HG02678 (cell line): ENCODE results near the gene OR52W1.
"Not testable (repeated sequence)": the region's sequence is repeated elsewhere in the genome, so short reads cannot be mapped to it uniquely, and the experiment has no call there.

Experiments used
- ATAC-seq: cut with Tn5 transposase; IDR thresholded peaks from one replicate; pipeline ENCODE4 v1.9.1; 2021; ENCODE audit warnings: mild to moderate bottlenecking, moderate library complexity; ENCODE audit not compliant: unreplicated experiment

Gene OR52W1

GRCh38 chr11:6216501-6216900 lies 17.5 kb downstream of the OR52W1 start:
- ATAC-seq, result no peak

GRCh38 chr11:6217722-6218121 lies 18.7 kb downstream of the OR52W1 start:
- no peak for ATAC-seq

- no peak for ATAC-seq
Observed at GRCh38 chr11:6219359-6219758, 20.3 kb downstream of the OR52W1 start.

GRCh38 chr11:6223854-6224253 lies 24.8 kb downstream of the OR52W1 start:
- no peak for ATAC-seq

GRCh38 chr11:6224421-6224820 lies 25.4 kb downstream of the OR52W1 start:
- no peak for ATAC-seq

- no peak for ATAC-seq
Observed at GRCh38 chr11:6225024-6225423, 26.0 kb downstream of the OR52W1 start.

GRCh38 chr11:6225896-6226295 lies 26.9 kb downstream of the OR52W1 start:
- no peak for ATAC-seq

GRCh38 chr11:6228520-6228919 lies 29.5 kb downstream of the OR52W1 start:
- ATAC-seq, result no peak

- ATAC-seq, result no peak
Observed at GRCh38 chr11:6229911-6230310, 30.9 kb downstream of the OR52W1 start.

- no peak for ATAC-seq
Observed at GRCh38 chr11:6232899-6233298, 33.9 kb downstream of the OR52W1 start.

GRCh38 chr11:6233984-6234386 lies 35.0 kb downstream of the OR52W1 start:
- no peak for ATAC-seq

- ATAC-seq, result peak; percentile 93
Observed at GRCh38 chr11:6234387-6235107, 35.5 kb downstream of the OR52W1 start, which contains the start of gene FHIP1B. Gene FHIP1B (minus strand): TSS chr11:6234636. CDS start chr11:6224516, 10,120 bp downstream.

- ATAC-seq, result no peak
Observed at GRCh38 chr11:6237266-6237665, 38.2 kb downstream of the OR52W1 start.

- no peak for ATAC-seq
Observed at GRCh38 chr11:6237761-6238302, 38.8 kb downstream of the OR52W1 start.

- no peak for ATAC-seq
Observed at GRCh38 chr11:6238902-6239301, 39.9 kb downstream of the OR52W1 start, which contains the start of gene CNGA4. Gene CNGA4 (plus strand): TSS chr11:6239089. CDS start chr11:6239207, 118 bp downstream.

GRCh38 chr11:6240139-6240538 lies 41.1 kb downstream of the OR52W1 start:
- ATAC-seq, result no peak

- ATAC-seq, result no peak
Observed at GRCh38 chr11:6240781-6241180, 41.8 kb downstream of the OR52W1 start.

- no peak for ATAC-seq
Observed at GRCh38 chr11:6241316-6241715, 42.3 kb downstream of the OR52W1 start.

- no peak for ATAC-seq
Observed at GRCh38 chr11:6245536-6245935, 46.5 kb downstream of the OR52W1 start.

- no peak for ATAC-seq
Observed at GRCh38 chr11:6248248-6248647, 49.2 kb downstream of the OR52W1 start.

GRCh38 chr11:6248897-6249296 lies 49.9 kb downstream of the OR52W1 start:
- not testable (repeated sequence) for ATAC-seq
